NB4 (cell line): Measurements from ENCODE around the gene TSPAN17.

Source experiments
- DNase-seq: peaks from one replicate; pipeline ENCODE4 v3.0.0; 2010; ENCODE audit warnings: low read depth
- H3K4me3 ChIP-seq: one replicate; pipeline ENCODE4 v1.5.1; 2011; ENCODE audit warnings: mild to moderate bottlenecking, low read depth, low read length, moderate library complexity
- CTCF ChIP-seq: IDR thresholded peaks from one replicate; pipeline ENCODE4 v1.5.1; 2012; ENCODE audit warnings: low read depth, low read length
- MAX ChIP-seq: IDR thresholded peaks from 2 replicates; pipeline ENCODE4 v1.6.1; 2011; ENCODE audit warnings: low read depth, low read length
- MYC ChIP-seq: IDR thresholded peaks from 2 replicates; pipeline ENCODE4 v1.6.1; 2011; ENCODE audit warnings: low read depth, low read length
- POLR2A ChIP-seq: IDR thresholded peaks from 2 replicates; pipeline ENCODE4 v1.6.1; 2011; ENCODE audit warnings: mild to moderate bottlenecking; ENCODE audit not compliant: insufficient read length; ENCODE audit errors: extremely low read depth

The TSPAN17 gene

GRCh38 chr5:176680226-176680563, 32.9 kb downstream of the TSPAN17 start:
- no peak overlapping the region for H3K4me3 ChIP-seq
- no peak for TF ChIP-seq MAX
- TF ChIP-seq MYC, result no peak
- no peak for TF ChIP-seq CTCF
- no peak for TF ChIP-seq POLR2A
- no peak for DNase-seq

- no peak for TF ChIP-seq CTCF
- TF ChIP-seq POLR2A, result no peak
- no peak for TF ChIP-seq MYC
- no peak for TF ChIP-seq MAX
- DNase-seq, result no peak
- H3K4me3 ChIP-seq, result no peak overlapping the region
Observed at GRCh38 chr5:176682016-176682531, 34.8 kb downstream of the TSPAN17 start.

- no peak for TF ChIP-seq CTCF
- TF ChIP-seq MYC, result no peak
- no peak for TF ChIP-seq MAX
- no peak for TF ChIP-seq POLR2A
- H3K4me3 ChIP-seq, result no peak overlapping the region
- DNase-seq, result no peak
Observed at GRCh38 chr5:176685010-176685409, 37.7 kb downstream of the TSPAN17 start.

- DNase-seq, result no peak
- TF ChIP-seq POLR2A, result no peak
- H3K4me3 ChIP-seq, result no peak overlapping the region
Observed at GRCh38 chr5:176687247-176687646, 40.0 kb downstream of the TSPAN17 start.

- H3K4me3 ChIP-seq, result no peak overlapping the region
- DNase-seq, result no peak
- TF ChIP-seq MAX, result no peak
- no peak for TF ChIP-seq MYC
- no peak for TF ChIP-seq POLR2A
- TF ChIP-seq CTCF, result no peak
Observed at GRCh38 chr5:176687881-176688280, 40.6 kb downstream of the TSPAN17 start.

- no peak for DNase-seq
- no peak for TF ChIP-seq CTCF
- TF ChIP-seq MYC, result no peak
- TF ChIP-seq MAX, result no peak
- TF ChIP-seq POLR2A, result no peak
- no peak overlapping the region for H3K4me3 ChIP-seq
Observed at GRCh38 chr5:176690911-176691310, 43.6 kb downstream of the TSPAN17 start.
